ENCODE data around the gene RBMS3. TPM values are rescaled to one million over a fixed set of nuclear protein-coding genes. Genes with fewer than 3 reads are reported as not detected.

RBMS3 gene
- total RNA-seq, 4 donors from 2014 or later = 2.8 to 77.6 (median 13.7) TPM

- no peak for DNase-seq
- no peaks in the 10 kb centered on the region for H3K9me3 ChIP-seq
- no peak overlapping the region for H3K27ac ChIP-seq
- TF ChIP-seq, protein P1, sequence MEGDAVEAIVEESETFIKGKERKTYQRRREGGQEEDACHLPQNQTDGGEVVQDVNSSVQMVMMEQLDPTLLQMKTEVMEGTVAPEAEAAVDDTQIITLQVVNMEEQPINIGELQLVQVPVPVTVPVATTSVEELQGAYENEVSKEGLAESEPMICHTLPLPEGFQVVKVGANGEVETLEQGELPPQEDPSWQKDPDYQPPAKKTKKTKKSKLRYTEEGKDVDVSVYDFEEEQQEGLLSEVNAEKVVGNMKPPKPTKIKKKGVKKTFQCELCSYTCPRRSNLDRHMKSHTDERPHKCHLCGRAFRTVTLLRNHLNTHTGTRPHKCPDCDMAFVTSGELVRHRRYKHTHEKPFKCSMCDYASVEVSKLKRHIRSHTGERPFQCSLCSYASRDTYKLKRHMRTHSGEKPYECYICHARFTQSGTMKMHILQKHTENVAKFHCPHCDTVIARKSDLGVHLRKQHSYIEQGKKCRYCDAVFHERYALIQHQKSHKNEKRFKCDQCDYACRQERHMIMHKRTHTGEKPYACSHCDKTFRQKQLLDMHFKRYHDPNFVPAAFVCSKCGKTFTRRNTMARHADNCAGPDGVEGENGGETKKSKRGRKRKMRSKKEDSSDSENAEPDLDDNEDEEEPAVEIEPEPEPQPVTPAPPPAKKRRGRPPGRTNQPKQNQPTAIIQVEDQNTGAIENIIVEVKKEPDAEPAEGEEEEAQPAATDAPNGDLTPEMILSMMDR (IDR thresholded peaks at IDR 0.05) = no peak
- TF ChIP-seq POLR2A (IDR thresholded peaks at IDR 0.05) = no peak
- H3K27me3 ChIP-seq = no peaks in the 10 kb centered on the region
- H3K4me1 ChIP-seq = no peaks in the 10 kb centered on the region
- H3K4me3 ChIP-seq = no peak overlapping the region
- H3K36me3 ChIP-seq = no peaks in the 10 kb centered on the region
These were observed 634.1 kb downstream of the RBMS3 start for GRCh38 chr3:29914861-29915524.

GRCh38 chr3:29919571-29919970 lies 638.7 kb downstream of the RBMS3 start:
- H3K4me3 ChIP-seq = no peak overlapping the region
- DNase-seq = no peak
- H3K27ac ChIP-seq = no peak overlapping the region
- H3K9me3 ChIP-seq = no peaks in the 10 kb centered on the region
- no peaks in the 10 kb centered on the region for H3K36me3 ChIP-seq
- no peaks in the 10 kb centered on the region for H3K4me1 ChIP-seq
- no peaks in the 10 kb centered on the region for H3K27me3 ChIP-seq
- TF ChIP-seq POLR2A (IDR thresholded peaks at IDR 0.05) = no peak
- TF ChIP-seq, protein P1 (IDR thresholded peaks at IDR 0.05) = no peak

DNA sequence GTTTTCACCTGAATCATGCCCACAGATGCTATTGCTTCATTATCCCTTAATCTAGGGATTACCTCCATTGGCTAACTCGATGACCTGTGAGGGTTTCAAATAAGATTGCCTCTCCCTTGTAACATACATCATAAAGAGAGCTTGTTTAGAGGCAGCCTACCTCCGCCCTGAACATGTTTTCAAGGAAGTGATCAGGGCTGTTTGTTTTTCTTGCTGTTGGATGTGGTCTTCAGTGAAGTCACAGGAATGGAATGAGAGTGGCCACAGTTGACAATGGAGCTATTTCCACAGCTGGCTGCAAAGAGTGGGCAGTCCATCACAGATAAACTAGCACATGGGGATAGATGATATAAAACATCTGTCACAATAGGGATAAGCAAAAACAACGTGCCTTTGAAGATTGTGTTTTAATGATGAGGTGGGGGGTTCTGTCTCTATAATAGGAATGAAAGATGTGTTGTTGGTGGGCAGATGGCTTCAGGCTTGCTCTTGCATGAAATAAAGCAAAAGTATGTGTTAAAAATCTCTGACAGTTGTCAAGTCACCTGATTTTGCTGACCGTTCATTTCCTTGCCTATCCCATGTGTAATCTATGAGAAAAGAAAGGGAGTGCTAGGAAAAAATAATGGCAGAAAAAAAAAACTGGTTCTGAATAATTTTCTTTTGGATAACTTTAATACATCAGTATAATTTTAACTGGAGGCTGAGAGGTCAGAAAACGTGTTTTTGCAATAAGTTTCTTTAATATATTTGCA lies 642.3 kb downstream of the RBMS3 start:
- no peak overlapping the region for H3K4me3 ChIP-seq
- DNase-seq = no peak

GRCh38 chr3:29924783-29925561 lies 644.1 kb downstream of the RBMS3 start:
- no peaks in the 10 kb centered on the region for H3K36me3 ChIP-seq

More for the DNA sequence above, 642.3 kb downstream of the RBMS3 start:
- Histone ChIP-seq H3K27ac (no peak overlapping the region), H3K36me3 (no peaks in the 10 kb centered on the region), H3K27me3 (no peaks in the 10 kb centered on the region), H3K9me3 (no peaks in the 10 kb centered on the region), H3K4me1 (no peaks in the 10 kb centered on the region)
- TF ChIP-seq, protein P1 (IDR thresholded peaks at IDR 0.05) = no peak
- TF ChIP-seq POLR2A (IDR thresholded peaks at IDR 0.05) = no peak

DNA sequence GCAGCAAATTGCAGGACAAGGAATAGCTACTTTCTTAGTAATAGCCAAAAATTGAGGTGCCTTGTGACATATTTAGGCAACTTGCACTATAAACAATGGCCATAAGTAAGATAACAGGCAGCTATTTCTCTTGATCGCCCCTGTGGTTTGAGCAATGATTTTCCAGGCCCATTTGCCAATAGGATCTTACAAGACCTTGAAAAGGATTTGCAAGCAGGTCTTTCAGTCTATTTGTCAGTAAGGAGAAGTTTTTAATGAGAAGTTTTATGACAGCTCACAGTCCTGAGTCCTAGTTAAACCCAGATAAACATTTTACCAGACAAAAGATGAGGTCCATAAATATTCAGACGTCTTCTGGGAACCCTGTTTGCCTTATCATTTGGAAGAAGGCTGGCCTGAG lies 645.5 kb downstream of the RBMS3 start:
- Histone ChIP-seq H3K4me1 (no peaks in the 10 kb centered on the region), H3K27ac (no peak overlapping the region), H3K9me3 (no peaks in the 10 kb centered on the region), H3K4me3 (no peak overlapping the region), H3K36me3 (no peaks in the 10 kb centered on the region), H3K27me3 (no peaks in the 10 kb centered on the region)
- TF ChIP-seq, protein P1 (IDR thresholded peaks at IDR 0.05) = no peak
- no peak for TF ChIP-seq POLR2A (IDR thresholded peaks at IDR 0.05)
- no peak for DNase-seq

More at GRCh38 chr3:29924783-29925561, 644.1 kb downstream of the RBMS3 start:
- Histone ChIP-seq H3K9me3 (no peaks in the 10 kb centered on the region), H3K27me3 (no peaks in the 10 kb centered on the region), H3K4me3 (no peak overlapping the region), H3K4me1 (no peaks in the 10 kb centered on the region), H3K27ac (no peak overlapping the region)
- no peak for TF ChIP-seq POLR2A (IDR thresholded peaks at IDR 0.05)
- TF ChIP-seq, protein P1 (IDR thresholded peaks at IDR 0.05) = no peak
- DNase-seq = no peak
